Nucleus accumbens (tissue), 56 donors: Measurements from ENCODE around the gene XK.
A peak's percentile ranks its signal among the peaks of the same experiment; 100 is the strongest.

Experiments used
- DNase-seq, 56 donors: peaks; one replicate each; lab custom pipeline; 2025; lab: John Stamatoyannopoulos, UW

Gene XK

GRCh38 chrX:37677765-37678164 lies 7.8 kb upstream of the XK start:
- DNase-seq: no peak

- no peak for DNase-seq
Measured at GRCh38 chrX:37678574-37678973, 7.0 kb upstream of the XK start.

GRCh38 chrX:37679230-37679629 lies 6.4 kb upstream of the XK start:
- no peak for DNase-seq

GRCh38 chrX:37679888-37680287 lies 5.7 kb upstream of the XK start:
- DNase-seq: no peak

- no peak for DNase-seq
Measured at GRCh38 chrX:37684426-37684825, 1.2 kb upstream of the XK start.

GRCh38 chrX:37684973-37685372 lies 618 bp upstream of the XK start:
- DNase-seq: no peak

- peak in 1 of 56 donors; percentile 3 for DNase-seq
Measured at GRCh38 chrX:37686369-37686995, 891 bp downstream of the XK start.

- no peak for DNase-seq
Measured at GRCh38 chrX:37686996-37687395, 1.4 kb downstream of the XK start.

GRCh38 chrX:37690119-37690518 lies 4.5 kb downstream of the XK start:
- DNase-seq: no peak

- DNase-seq: no peak
Measured at GRCh38 chrX:37692918-37693317, 7.3 kb downstream of the XK start.

GRCh38 chrX:37697169-37697760 lies 11.7 kb downstream of the XK start:
- no peak for DNase-seq

GRCh38 chrX:37701588-37701987 lies 16.0 kb downstream of the XK start:
- DNase-seq: no peak

GRCh38 chrX:37711991-37712390 lies 26.4 kb downstream of the XK start:
- DNase-seq: no peak

- no peak for DNase-seq
Measured at GRCh38 chrX:37712458-37712857, 26.9 kb downstream of the XK start.

- no peak for DNase-seq
Measured at GRCh38 chrX:37714479-37714878, 28.9 kb downstream of the XK start.

GRCh38 chrX:37716602-37717001 lies 31.0 kb downstream of the XK start:
- no peak for DNase-seq

- DNase-seq: no peak
Measured at GRCh38 chrX:37717708-37718107, 32.1 kb downstream of the XK start.

GRCh38 chrX:37722595-37722994 lies 37.0 kb downstream of the XK start:
- no peak for DNase-seq

- DNase-seq: no peak
Measured at GRCh38 chrX:37726346-37726745, 40.8 kb downstream of the XK start.

GRCh38 chrX:37745354-37745753 lies 59.8 kb downstream of the XK start:
- DNase-seq: peak in 50 of 56 donors; percentile 0 to 79 (median 22)

- peak in 1 of 56 donors; percentile 0 for DNase-seq
Measured at GRCh38 chrX:37745835-37746217, 60.2 kb downstream of the XK start.

- no peak for DNase-seq
Measured at GRCh38 chrX:37746218-37746941, 60.8 kb downstream of the XK start.
